Measurements from ENCODE around the gene SLC27A4.

The SLC27A4 gene

GRCh38 chr9:128362774-128363173 is 22.4 kb downstream of the SLC27A4 start:
- no CpG with 5 or more reads among the region's 3 CpGs for WGBS (ENCODE audit: insufficient coverage, insufficient read length)
- H3K4me1 ChIP-seq (ENCODE audit: control insufficient read depth, insufficient read depth, low read length) = peaks cover 2% of the 10 kb centered on the region; the same call in 1 of the 2 replicates
- H3K9me3 ChIP-seq (ENCODE audit: control insufficient read depth, insufficient read depth, low read length) = no peaks in the 10 kb centered on the region
- H3K36me3 ChIP-seq (ENCODE audit: control insufficient read depth, insufficient read depth, low read length) = no peaks in the 10 kb centered on the region
- no peak overlapping the region for H3K27ac ChIP-seq (ENCODE audit: low read length)
- peaks cover 26% of the 10 kb centered on the region for H3K27me3 ChIP-seq (ENCODE audit: control insufficient read depth, insufficient read depth, low read length)
- no peak for DNase-seq (ENCODE audit: low read depth, low spot score)
- no peak overlapping the region for H3K4me3 ChIP-seq (ENCODE audit: low read length)

DNA sequence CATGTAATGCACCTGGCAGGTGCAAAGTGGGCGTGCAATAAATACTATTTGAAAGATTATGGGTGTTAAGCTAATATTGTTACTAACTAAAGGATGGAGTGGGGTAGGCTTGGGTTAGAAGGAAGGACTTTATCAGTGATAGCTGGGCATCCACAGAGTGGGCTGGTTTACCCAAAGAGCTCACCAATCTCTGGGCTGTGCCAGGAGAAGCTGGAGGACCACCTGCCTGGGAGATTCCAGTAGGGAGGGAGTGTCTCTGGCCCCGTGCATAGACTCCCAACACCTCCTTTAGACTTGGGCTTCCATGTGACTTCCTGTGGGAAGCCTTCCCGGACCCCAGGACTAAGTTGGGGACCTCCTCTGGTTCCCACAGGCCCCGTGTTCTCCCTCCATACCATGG is 25.2 kb downstream of the SLC27A4 start:
- Histone ChIP-seq H3K36me3 (ENCODE audit: control insufficient read depth, insufficient read depth, low read length) (no peaks in the 10 kb centered on the region), H3K27ac (ENCODE audit: low read length) (no peak overlapping the region), H3K9me3 (ENCODE audit: control insufficient read depth, insufficient read depth, low read length) (no peaks in the 10 kb centered on the region), H3K4me1 (ENCODE audit: control insufficient read depth, insufficient read depth, low read length) (peaks cover 2% of the 10 kb centered on the region; the same call in 1 of the 2 replicates), H3K4me3 (ENCODE audit: low read length) (no peak overlapping the region), H3K27me3 (ENCODE audit: control insufficient read depth, insufficient read depth, low read length) (peaks cover 26% of the 10 kb centered on the region)
- DNase-seq (ENCODE audit: low read depth, low spot score) = no peak
- no CpG with 5 or more reads among the region's 4 CpGs for WGBS (ENCODE audit: insufficient coverage, insufficient read length)

DNA sequence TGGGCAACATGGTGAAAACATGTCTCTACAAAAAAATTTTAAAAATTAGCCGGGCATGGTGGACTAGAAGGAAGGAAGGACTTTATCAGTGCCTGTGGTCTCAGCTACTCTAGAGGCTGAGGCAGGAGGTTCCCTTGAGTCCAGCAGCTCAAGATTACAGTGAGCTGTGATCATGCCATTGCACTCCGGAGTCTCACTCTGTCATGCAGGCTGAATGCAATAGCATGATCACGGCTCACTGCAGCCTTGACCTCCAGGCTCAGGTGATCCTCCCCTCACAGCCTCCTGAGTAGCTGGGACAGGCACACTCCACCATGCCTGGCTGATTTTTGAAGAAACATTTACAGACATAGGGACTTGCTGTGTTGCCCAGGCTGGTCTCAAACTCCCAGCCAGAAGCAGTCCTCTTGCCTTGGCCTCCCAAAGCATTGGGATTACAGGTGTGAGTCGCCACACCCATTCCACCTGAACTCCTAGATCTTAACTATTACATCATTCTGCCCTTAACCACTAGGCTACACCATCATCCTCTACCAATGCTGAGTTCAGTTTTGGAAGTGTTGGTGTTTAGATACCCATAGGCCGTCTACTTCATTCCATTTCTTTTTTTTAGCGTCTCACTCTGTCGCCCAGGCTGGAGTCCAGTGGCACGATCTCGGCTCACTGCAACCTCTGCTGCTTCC is 28.8 kb downstream of the SLC27A4 start:
- H3K4me1 ChIP-seq (ENCODE audit: control insufficient read depth, insufficient read depth, low read length) = peaks cover 4% of the 10 kb centered on the region; the same call in 1 of the 2 replicates
- WGBS (ENCODE audit: insufficient coverage, insufficient read length) = no CpG with 5 or more reads among the region's 9 CpGs
- H3K27ac ChIP-seq (ENCODE audit: low read length) = no peak overlapping the region
- no peak overlapping the region for H3K4me3 ChIP-seq (ENCODE audit: low read length)
- H3K9me3 ChIP-seq (ENCODE audit: control insufficient read depth, insufficient read depth, low read length) = no peaks in the 10 kb centered on the region
- DNase-seq (ENCODE audit: low read depth, low spot score) = no peak
- H3K27me3 ChIP-seq (ENCODE audit: control insufficient read depth, insufficient read depth, low read length) = peaks cover 13% of the 10 kb centered on the region; the same call in 1 of the 2 replicates
- H3K36me3 ChIP-seq (ENCODE audit: control insufficient read depth, insufficient read depth, low read length) = no peaks in the 10 kb centered on the region

DNA sequence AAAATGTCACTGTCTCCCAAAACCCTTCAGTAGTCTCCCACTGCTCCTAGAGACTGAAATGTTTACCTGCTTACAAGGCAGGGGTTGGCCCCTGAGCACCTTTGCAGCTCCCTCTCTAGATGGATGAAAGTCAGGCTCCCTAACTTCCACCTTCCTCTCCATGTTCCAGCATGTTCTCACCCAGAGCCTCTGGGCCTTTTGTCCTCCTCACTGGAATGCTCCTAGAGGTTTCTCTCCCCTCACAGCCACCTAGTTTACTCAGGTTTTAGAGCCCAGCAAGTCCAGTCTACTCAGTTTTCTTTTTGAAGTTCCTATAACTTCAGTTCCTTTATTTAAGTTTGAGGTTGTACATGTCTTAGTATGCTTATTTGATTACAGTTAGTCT is 30.0 kb downstream of the SLC27A4 start:
- DNase-seq (ENCODE audit: low read depth, low spot score) = no peak
- H3K27ac ChIP-seq (ENCODE audit: low read length) = no peak overlapping the region
- H3K36me3 ChIP-seq (ENCODE audit: control insufficient read depth, insufficient read depth, low read length) = no peaks in the 10 kb centered on the region
- H3K4me1 ChIP-seq (ENCODE audit: control insufficient read depth, insufficient read depth, low read length) = peaks cover 4% of the 10 kb centered on the region; the same call in 1 of the 2 replicates
- H3K9me3 ChIP-seq (ENCODE audit: control insufficient read depth, insufficient read depth, low read length) = no peaks in the 10 kb centered on the region
- H3K27me3 ChIP-seq (ENCODE audit: control insufficient read depth, insufficient read depth, low read length) = peaks cover 12% of the 10 kb centered on the region; the same call in 1 of the 2 replicates
- H3K4me3 ChIP-seq (ENCODE audit: low read length) = peak overlapping the region; percentile 56; the same call in 1 of the 2 replicates

DNA sequence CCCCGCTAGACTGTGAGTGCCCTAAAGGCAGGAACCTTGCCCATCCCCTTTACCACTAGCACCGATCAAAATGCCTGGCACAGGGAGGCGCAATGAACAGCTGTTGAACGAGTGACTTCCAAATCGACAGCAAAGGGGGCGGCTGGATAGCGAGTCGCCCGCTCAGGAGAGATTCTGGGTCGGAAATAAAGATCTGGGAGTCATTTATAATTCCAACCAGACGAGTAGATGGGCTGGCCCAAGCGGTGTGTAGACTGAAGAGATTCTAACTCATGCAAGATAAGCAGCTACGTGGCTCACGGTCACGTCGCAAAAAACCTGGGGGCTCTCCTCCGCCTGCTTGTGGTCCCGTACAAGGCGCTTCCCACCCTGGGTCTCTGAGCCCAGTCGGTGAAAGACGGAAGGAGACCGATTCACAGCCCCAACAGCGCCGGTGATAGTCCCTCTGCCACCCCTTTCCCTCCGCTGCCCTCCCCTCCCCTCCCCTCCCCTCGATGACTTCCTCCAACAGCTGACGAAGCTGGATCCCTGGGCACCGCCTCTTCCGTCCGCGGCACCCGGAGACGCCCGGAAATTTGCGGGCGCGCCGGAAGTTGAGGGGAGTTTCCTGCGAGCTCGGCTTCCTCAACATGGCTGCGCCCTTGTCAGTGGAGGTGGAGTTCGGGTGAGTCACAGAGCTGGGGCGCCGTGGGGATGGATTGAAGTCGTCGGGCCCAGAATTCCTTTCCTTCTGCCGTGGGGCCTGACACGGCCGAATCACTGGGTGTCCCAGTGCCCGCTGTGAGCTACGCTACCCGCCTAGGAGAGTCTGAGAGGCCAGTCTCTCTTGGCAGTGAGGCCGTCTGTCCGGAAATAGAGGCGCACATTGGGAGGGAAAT is 30.7 kb downstream of the SLC27A4 start, which contains the start of gene URM1:
URM1 (plus strand) TSS at position 623 of the 878 bp plus-strand sequence; CDS start at position 630, 7 bp downstream.
- H3K4me3 ChIP-seq (ENCODE audit: low read length) = peak within 1 kb of the TSS; percentile 56
- peak; percentile 83 for DNase-seq (ENCODE audit: low read depth, low spot score)
- no peaks in the 10 kb centered on the region for H3K36me3 ChIP-seq (ENCODE audit: control insufficient read depth, insufficient read depth, low read length)
- no peak within 1 kb of the TSS for H3K27ac ChIP-seq (ENCODE audit: low read length)
- H3K4me1 ChIP-seq (ENCODE audit: control insufficient read depth, insufficient read depth, low read length) = peaks cover 4% of the 10 kb centered on the region; the same call in 1 of the 2 replicates
- H3K9me3 ChIP-seq (ENCODE audit: control insufficient read depth, insufficient read depth, low read length) = no peaks in the 10 kb centered on the region
- WGBS (ENCODE audit: insufficient coverage, insufficient read length) = no CpG with 5 or more reads among the region's 55 CpGs
- H3K27me3 ChIP-seq (ENCODE audit: control insufficient read depth, insufficient read depth, low read length) = peaks cover 7% of the 10 kb centered on the region; the same call in 1 of the 2 replicates

DNA sequence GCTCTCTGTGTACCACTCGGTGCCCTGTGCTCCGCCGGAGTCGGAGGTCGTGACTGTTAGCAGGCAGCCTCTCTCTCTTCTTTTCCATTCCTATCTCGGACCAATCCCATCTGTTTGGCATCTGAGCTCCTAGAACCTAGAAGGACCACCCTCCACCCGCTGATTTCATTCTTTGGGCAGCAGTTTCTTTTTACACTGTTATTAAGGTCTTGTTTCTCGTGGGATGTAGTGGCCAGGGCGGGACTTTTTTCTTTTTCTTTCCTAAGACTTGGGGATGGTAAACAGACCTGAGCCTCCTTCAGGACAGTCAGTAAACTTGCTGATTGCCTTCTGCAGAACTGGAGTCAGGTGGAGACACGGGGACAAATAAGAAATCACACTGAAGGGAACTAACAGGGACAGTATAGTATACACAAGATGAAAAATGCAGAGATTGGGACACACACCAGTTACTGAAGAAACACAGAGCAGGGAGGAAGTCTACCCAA is 31.3 kb downstream of the SLC27A4 start:
- Histone ChIP-seq H3K4me3 (ENCODE audit: low read length) (peak overlapping the region; percentile 56), H3K9me3 (ENCODE audit: control insufficient read depth, insufficient read depth, low read length) (no peaks in the 10 kb centered on the region), H3K27ac (ENCODE audit: low read length) (no peak overlapping the region), H3K36me3 (ENCODE audit: control insufficient read depth, insufficient read depth, low read length) (no peaks in the 10 kb centered on the region), H3K27me3 (ENCODE audit: control insufficient read depth, insufficient read depth, low read length) (peaks cover 5% of the 10 kb centered on the region; the same call in 1 of the 2 replicates), H3K4me1 (ENCODE audit: control insufficient read depth, insufficient read depth, low read length) (peaks cover 4% of the 10 kb centered on the region; the same call in 1 of the 2 replicates)
- DNase-seq (ENCODE audit: low read depth, low spot score) = no peak
- no CpG with 5 or more reads among the region's 10 CpGs for whole genome bisulfite sequencing (ENCODE audit: insufficient coverage, insufficient read length)

DNA sequence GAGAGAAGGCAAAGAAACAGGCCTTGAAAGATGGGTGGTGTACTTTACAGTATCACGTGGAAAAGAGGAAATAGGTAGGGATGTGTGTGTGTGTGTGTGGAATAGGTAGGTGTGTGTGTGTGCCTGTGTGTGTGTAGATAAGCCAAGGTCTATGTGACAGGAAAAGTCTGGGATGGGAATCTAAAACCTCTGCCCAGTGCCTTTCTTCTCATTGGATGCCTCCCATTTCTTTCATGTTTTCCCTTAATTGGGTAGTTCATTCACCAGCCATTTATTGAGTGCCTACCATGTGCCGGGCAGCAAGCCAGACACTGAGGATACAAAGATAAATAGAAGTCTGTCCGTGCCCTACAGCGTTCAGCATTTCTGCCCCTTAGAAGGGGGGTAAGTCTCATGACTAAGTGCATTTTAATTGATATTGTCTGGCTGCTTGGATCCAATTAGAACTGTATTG is 31.9 kb downstream of the SLC27A4 start:
- Histone ChIP-seq H3K9me3 (ENCODE audit: control insufficient read depth, insufficient read depth, low read length) (no peaks in the 10 kb centered on the region), H3K4me3 (ENCODE audit: low read length) (peak overlapping the region; percentile 56; the same call in 1 of the 2 replicates), H3K4me1 (ENCODE audit: control insufficient read depth, insufficient read depth, low read length) (peaks cover 4% of the 10 kb centered on the region; the same call in 1 of the 2 replicates), H3K27me3 (ENCODE audit: control insufficient read depth, insufficient read depth, low read length) (no peaks in the 10 kb centered on the region; the same call in 1 of the 2 replicates), H3K36me3 (ENCODE audit: control insufficient read depth, insufficient read depth, low read length) (no peaks in the 10 kb centered on the region), H3K27ac (ENCODE audit: low read length) (no peak overlapping the region)
- no peak for DNase-seq (ENCODE audit: low read depth, low spot score)
- WGBS (ENCODE audit: insufficient coverage, insufficient read length) = 100% methylated on average over 1 of the region's 4 CpGs

DNA sequence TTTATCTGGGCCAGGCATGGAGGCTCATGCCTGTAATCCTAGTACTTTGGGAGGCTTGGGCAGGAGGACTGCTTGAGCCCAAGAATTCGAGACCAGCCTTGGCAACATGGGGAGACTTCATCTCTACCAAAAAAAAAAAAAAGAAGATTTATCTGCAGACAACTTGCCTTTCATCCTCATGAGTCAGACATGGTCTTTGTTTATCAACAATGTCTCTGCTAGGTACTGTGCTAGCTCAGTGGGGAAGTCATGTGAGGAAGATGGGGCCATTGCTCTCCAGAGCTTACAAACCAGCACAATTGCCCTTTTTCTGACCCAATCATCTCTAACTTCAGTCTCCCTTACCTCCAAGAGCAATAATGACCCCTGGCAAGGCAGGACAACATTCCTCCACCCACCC is 32.5 kb downstream of the SLC27A4 start:
- no peak for DNase-seq (ENCODE audit: low read depth, low spot score)
- Histone ChIP-seq H3K27me3 (ENCODE audit: control insufficient read depth, insufficient read depth, low read length) (no peaks in the 10 kb centered on the region), H3K9me3 (ENCODE audit: control insufficient read depth, insufficient read depth, low read length) (no peaks in the 10 kb centered on the region), H3K36me3 (ENCODE audit: control insufficient read depth, insufficient read depth, low read length) (no peaks in the 10 kb centered on the region), H3K27ac (ENCODE audit: low read length) (no peak overlapping the region), H3K4me1 (ENCODE audit: control insufficient read depth, insufficient read depth, low read length) (peaks cover 4% of the 10 kb centered on the region; the same call in 1 of the 2 replicates), H3K4me3 (ENCODE audit: low read length) (no peak overlapping the region)
- no CpG with 5 or more reads among the region's 1 CpG for WGBS (ENCODE audit: insufficient coverage, insufficient read length)

GRCh38 chr9:128374221-128374675 is 33.9 kb downstream of the SLC27A4 start:
- H3K4me3 ChIP-seq (ENCODE audit: low read length) = no peak overlapping the region
- no peaks in the 10 kb centered on the region for H3K36me3 ChIP-seq (ENCODE audit: control insufficient read depth, insufficient read depth, low read length)
- H3K4me1 ChIP-seq (ENCODE audit: control insufficient read depth, insufficient read depth, low read length) = peaks cover 4% of the 10 kb centered on the region; the same call in 1 of the 2 replicates
- no peaks in the 10 kb centered on the region for H3K9me3 ChIP-seq (ENCODE audit: control insufficient read depth, insufficient read depth, low read length)
- no peak overlapping the region for H3K27ac ChIP-seq (ENCODE audit: low read length)
- no peak for DNase-seq (ENCODE audit: low read depth, low spot score)
- no CpG with 5 or more reads among the region's 9 CpGs for WGBS (ENCODE audit: insufficient coverage, insufficient read length)
- no peaks in the 10 kb centered on the region for H3K27me3 ChIP-seq (ENCODE audit: control insufficient read depth, insufficient read depth, low read length)

- Histone ChIP-seq H3K27ac (ENCODE audit: low read length) (no peak overlapping the region), H3K9me3 (ENCODE audit: control insufficient read depth, insufficient read depth, low read length) (no peaks in the 10 kb centered on the region), H3K27me3 (ENCODE audit: control insufficient read depth, insufficient read depth, low read length) (no peaks in the 10 kb centered on the region), H3K36me3 (ENCODE audit: control insufficient read depth, insufficient read depth, low read length) (no peaks in the 10 kb centered on the region), H3K4me3 (ENCODE audit: low read length) (no peak overlapping the region), H3K4me1 (ENCODE audit: control insufficient read depth, insufficient read depth, low read length) (peaks cover 4% of the 10 kb centered on the region; the same call in 1 of the 2 replicates)
- no peak for DNase-seq (ENCODE audit: low read depth, low spot score)
- no CpG with 5 or more reads among the region's 5 CpGs for WGBS (ENCODE audit: insufficient coverage, insufficient read length)
These were observed 35.5 kb downstream of the SLC27A4 start for GRCh38 chr9:128375865-128376264.

Data from iPS DF 6.9 (cell line).